ENCODE results near the gene PRRG2.
A peak's percentile ranks its signal among the peaks of the same experiment; 100 is the strongest.

The PRRG2 gene

GRCh38 chr19:49541914-49542313 lies 39.2 kb upstream of the PRRG2 start:
- TF ChIP-seq CTCF (conservative IDR thresholded peaks at IDR 0.05), result no peak

GRCh38 chr19:49542446-49542845 lies 38.7 kb upstream of the PRRG2 start:
- no peak overlapping the region for H3K27ac ChIP-seq
- TF ChIP-seq CTCF (conservative IDR thresholded peaks at IDR 0.05), result no peak

More at GRCh38 chr19:49541914-49542313, 39.2 kb upstream of the PRRG2 start:
- no peak overlapping the region for H3K27ac ChIP-seq

- H3K27ac ChIP-seq, result no peak overlapping the region
- no peak for TF ChIP-seq CTCF (conservative IDR thresholded peaks at IDR 0.05)
These were observed 38.1 kb upstream of the PRRG2 start for GRCh38 chr19:49543032-49543431.

- TF ChIP-seq CTCF (conservative IDR thresholded peaks at IDR 0.05), result no peak
- H3K27ac ChIP-seq, result no peak overlapping the region
These were observed 37.0 kb upstream of the PRRG2 start for GRCh38 chr19:49544154-49544553.

- peak overlapping the region; percentile 49 for H3K27ac ChIP-seq
- TF ChIP-seq CTCF (conservative IDR thresholded peaks at IDR 0.05), result peak; percentile 90
These were observed 34.1 kb upstream of the PRRG2 start for GRCh38 chr19:49546825-49547565.

GRCh38 chr19:49549045-49549444 lies 32.1 kb upstream of the PRRG2 start:
- TF ChIP-seq CTCF (conservative IDR thresholded peaks at IDR 0.05), result no peak
- H3K27ac ChIP-seq, result no peak overlapping the region

GRCh38 chr19:49551531-49551930 lies 29.6 kb upstream of the PRRG2 start:
- H3K27ac ChIP-seq, result no peak overlapping the region
- no peak for TF ChIP-seq CTCF (conservative IDR thresholded peaks at IDR 0.05)

Measured in VCaP (cell line).